T-helper 1 cell treated with Interleukin-12 subunit alpha and Interleukin-12 subunit beta and Interleukin-4 antibody, amounts not matched to agents 30 μg/mL and 1 μg/mL, for 36 hours (primary cell): ENCODE results near the gene CMAS.
A peak's percentile ranks its signal among the peaks of the same experiment; 100 is the strongest.
"Not testable (repeated sequence)": the region's sequence is repeated elsewhere in the genome, so short reads cannot be mapped to it uniquely, and the experiment has no call there.

Source experiments
- H3K27ac Mint-ChIP-seq: one replicate; pipeline ENCODE4 v1.8.0; 2021; ENCODE audit warnings: mild to moderate bottlenecking, mixed read lengths
- H3K27me3 Mint-ChIP-seq: one replicate; pipeline ENCODE4 v1.8.0; 2021; ENCODE audit warnings: low read depth, mixed read lengths
- H3K36me3 Mint-ChIP-seq: one replicate; pipeline ENCODE4 v1.8.0; 2021; ENCODE audit warnings: low read depth, mixed read lengths
- H3K4me1 Mint-ChIP-seq: one replicate; pipeline ENCODE4 v1.8.0; 2021; ENCODE audit warnings: low read depth, mixed read lengths
- H3K4me3 Mint-ChIP-seq: one replicate; pipeline ENCODE4 v1.8.0; 2021; ENCODE audit warnings: mild to moderate bottlenecking, moderate library complexity, mixed read lengths
- H3K9me3 Mint-ChIP-seq: one replicate; pipeline ENCODE4 v1.8.0; 2021; ENCODE audit warnings: mixed read lengths

The CMAS gene

DNA sequence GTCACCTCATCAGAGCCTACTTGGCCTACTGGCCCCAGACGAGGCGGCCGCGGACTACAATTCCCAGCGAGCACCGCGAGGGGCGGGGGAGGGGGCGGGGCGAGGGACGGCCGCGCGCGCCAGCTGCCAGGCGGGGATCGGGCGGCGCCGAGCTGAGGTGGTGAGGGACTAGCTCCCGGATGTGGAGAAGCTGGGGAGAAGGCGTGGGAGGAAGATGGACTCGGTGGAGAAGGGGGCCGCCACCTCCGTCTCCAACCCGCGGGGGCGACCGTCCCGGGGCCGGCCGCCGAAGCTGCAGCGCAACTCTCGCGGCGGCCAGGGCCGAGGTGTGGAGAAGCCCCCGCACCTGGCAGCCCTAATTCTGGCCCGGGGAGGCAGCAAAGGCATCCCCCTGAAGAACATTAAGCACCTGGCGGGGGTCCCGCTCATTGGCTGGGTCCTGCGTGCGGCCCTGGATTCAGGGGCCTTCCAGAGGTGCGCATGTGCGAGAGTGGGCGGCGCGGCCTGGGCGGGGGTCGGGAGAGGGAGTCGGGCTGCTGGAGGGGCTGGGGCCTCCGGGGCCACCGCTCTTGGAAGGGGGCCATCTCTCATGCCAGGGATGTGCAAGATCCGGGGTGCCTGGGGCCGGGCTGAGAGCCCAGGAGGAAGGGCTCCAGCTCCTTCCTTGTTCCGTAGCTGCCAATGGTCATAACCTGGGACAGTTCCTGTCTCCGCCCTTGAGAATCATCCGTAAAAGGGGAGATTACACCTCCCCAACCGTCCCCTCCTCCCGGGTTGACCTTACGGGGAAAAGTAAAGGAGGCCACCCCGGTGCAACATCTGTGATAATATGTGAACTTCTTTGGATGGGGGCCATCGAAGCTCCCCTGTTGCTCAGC lies at the start of gene CMAS:
Gene CMAS (plus strand): TSS at position 129 of the 878 bp plus-strand sequence. CDS start 86 bp downstream, at position 215.
- Mint-ChIP-seq H3K27me3 (no peaks in the 10 kb centered on the region), H3K27ac (peak within 1 kb of the TSS; percentile 85), H3K9me3 (no peaks in the 10 kb centered on the region), H3K4me3 (peak within 1 kb of the TSS; percentile 97), H3K36me3 (peaks cover 10% of the 10 kb centered on the region), H3K4me1 (peaks cover 38% of the 10 kb centered on the region)

DNA sequence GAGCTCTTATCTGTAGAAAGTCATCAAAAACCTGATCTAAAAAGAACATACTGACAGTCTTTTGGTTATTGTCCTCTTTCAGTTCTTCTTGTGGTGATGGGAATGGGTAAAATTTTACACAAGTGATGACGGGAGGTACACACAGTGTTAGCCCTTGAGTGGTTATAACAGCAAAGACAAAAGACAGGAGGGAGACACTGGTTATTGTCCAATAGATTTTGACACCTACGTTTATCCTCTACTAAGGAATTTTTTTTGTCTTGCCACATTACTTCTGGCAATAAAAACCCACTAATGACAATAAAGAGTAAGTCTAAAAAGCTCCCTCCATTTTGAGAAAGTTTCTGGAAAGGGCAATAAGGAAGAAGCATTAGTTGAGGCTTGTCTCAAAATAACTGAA lies 47.7 kb upstream of the CMAS start:
- no peak overlapping the region for H3K4me3 Mint-ChIP-seq
- H3K36me3 Mint-ChIP-seq, result no peaks in the 10 kb centered on the region
- H3K4me1 Mint-ChIP-seq, result peaks cover under 1% of the 10 kb centered on the region
- H3K27ac Mint-ChIP-seq, result no peak overlapping the region
- no peaks in the 10 kb centered on the region for H3K9me3 Mint-ChIP-seq
- no peaks in the 10 kb centered on the region for H3K27me3 Mint-ChIP-seq

DNA sequence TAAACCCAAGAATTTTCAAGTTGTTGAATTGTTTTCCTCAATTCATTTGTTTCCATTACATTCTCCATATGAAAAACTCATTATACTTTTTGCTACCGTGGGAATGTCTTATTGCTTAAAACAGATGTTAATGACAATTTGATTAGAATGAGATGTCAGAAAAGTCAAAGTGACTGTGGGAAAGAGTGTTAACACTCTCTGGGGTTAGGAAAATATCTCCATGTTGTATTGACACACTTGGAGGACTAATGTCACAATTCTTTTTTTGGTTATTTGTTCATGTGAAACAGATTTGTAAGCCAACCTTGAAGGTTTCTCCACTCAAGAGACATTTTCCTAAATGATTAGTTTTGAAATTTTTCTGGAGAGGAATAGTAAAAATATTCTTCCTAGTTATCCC lies 47.2 kb upstream of the CMAS start:
- Mint-ChIP-seq H3K27me3 (no peaks in the 10 kb centered on the region), H3K9me3 (no peaks in the 10 kb centered on the region), H3K4me1 (no peaks in the 10 kb centered on the region), H3K27ac (no peak overlapping the region), H3K36me3 (no peaks in the 10 kb centered on the region), H3K4me3 (no peak overlapping the region)

DNA sequence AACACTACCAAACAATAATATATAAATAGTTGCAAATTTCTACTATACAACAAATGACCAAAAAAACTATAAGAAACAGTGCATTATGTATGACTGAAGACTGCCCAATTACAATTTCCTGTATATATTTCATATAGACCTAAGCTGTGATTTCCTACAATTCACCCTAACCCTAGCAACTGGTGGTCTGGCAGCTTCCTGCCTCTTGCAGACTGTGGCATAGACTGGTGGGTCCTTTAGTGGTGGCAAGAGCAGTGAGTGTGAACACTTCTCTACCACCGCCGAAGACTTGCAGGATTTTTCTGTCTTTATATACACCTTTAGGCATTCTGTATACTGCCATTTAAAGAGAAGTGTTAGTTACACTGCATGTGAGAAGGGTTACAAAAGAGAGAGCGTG lies 43.6 kb upstream of the CMAS start:
- Mint-ChIP-seq H3K9me3 (no peaks in the 10 kb centered on the region), H3K27me3 (no peaks in the 10 kb centered on the region), H3K4me3 (no peak overlapping the region), H3K4me1 (no peaks in the 10 kb centered on the region), H3K36me3 (no peaks in the 10 kb centered on the region), H3K27ac (no peak overlapping the region)

DNA sequence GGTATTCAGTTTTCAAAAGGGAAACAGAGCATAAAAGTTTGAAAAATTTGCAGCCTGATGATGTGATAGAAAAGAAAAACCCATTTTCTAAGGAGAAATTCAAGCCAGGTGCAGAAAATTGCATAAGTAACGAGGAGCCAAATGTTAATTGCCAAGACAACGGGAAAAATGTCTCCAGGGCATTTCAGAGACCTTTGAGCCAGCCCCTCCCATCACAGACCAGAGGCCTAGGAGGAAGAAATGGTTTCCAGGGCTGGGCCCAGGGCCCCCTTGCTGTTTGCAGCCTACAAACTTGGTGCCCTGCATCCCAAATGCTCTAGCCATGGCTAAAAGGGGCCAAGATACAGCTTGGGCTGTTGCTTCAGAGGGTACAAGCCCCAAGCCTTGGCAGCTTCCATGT lies 38.2 kb upstream of the CMAS start:
- H3K27me3 Mint-ChIP-seq, H3K36me3 Mint-ChIP-seq, H3K9me3 Mint-ChIP-seq, H3K4me1 Mint-ChIP-seq, H3K4me3 Mint-ChIP-seq, H3K27ac Mint-ChIP-seq: not testable (repeated sequence)

DNA sequence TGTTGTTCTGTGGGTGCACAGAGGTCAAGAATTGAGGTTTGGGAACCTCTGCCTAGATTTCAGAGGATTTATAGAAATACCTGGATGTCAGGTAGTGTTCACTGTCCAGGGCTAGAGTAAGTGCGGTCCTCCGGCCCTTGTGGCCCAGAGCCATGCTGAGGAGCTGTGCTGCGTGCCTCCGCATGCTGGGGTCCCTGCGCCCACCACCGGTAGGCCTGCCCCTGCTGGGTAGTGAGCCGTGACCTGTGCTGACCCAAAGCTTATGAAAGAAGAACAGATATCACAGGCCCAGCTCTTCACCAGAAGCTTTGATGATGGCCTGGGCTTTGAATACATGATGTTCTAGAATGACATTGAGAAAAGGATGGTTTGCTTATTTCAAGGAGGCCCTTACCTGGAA lies 37.8 kb upstream of the CMAS start:
- H3K36me3 Mint-ChIP-seq, result no peaks in the 10 kb centered on the region
- H3K9me3 Mint-ChIP-seq, result peaks cover 3% of the 10 kb centered on the region
- no peak overlapping the region for H3K4me3 Mint-ChIP-seq
- no peaks in the 10 kb centered on the region for H3K4me1 Mint-ChIP-seq
- H3K27me3 Mint-ChIP-seq, result no peaks in the 10 kb centered on the region
- no peak overlapping the region for H3K27ac Mint-ChIP-seq

DNA sequence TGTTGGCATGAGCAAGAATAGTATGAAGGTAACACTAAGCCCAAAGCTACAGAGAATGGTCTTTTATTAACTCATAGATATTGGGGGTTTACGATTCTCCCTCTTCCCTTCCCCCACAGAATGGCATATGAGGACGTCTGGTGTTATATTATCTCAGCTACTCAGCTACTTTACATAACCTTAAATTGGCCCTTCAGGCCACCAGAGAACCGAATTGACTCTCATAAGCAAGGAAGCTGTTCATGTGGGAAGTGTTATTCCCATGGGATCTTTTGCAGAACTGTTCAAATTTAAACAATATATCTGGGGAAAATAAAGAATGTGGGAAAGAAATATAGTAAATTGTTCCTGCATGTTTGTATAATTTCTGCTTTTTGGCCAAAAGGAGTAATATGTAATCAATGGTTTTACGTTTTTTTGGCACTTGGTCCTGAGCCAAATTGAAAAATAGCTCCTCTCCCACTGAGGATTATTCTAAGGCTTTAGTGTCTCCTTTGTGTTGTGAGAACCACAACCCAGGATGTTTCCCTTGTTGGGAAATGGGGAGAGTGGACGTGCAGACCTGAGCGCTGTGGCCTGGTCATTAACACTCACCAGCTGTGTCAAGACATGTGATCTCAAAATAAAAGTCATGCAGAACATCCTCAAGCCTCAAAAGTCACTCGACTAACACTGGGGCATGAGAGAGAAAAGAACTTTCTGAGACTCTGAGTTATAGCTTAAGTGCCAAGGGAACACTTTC lies 31.8 kb upstream of the CMAS start:
- Mint-ChIP-seq H3K4me1 (no peaks in the 10 kb centered on the region), H3K27me3 (peaks cover 9% of the 10 kb centered on the region), H3K9me3 (peaks cover 3% of the 10 kb centered on the region)

DNA sequence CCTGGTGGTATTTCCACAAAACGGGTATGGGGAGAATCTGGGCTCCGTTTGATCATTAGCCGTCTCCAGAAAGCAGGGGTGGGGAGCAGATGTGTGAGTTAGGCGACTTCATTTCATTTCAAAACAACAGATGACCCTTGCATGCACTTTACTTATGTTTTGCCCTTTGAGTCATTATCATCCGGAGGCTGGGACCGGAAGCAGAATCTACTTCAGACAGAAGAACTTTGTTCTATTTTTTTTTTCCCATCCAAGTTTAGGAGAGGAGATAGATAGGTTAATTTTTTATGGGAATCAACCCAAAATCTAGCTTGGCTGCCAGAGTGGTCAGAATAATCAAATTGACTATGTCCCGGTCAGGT lies 31.3 kb upstream of the CMAS start:
- Mint-ChIP-seq H3K9me3 (peaks cover 3% of the 10 kb centered on the region), H3K36me3 (no peaks in the 10 kb centered on the region), H3K27me3 (peaks cover 9% of the 10 kb centered on the region), H3K4me3 (no peak overlapping the region), H3K27ac (no peak overlapping the region), H3K4me1 (no peaks in the 10 kb centered on the region)

More for the DNA sequence above, 31.8 kb upstream of the CMAS start:
- H3K36me3 Mint-ChIP-seq, result no peaks in the 10 kb centered on the region
- H3K4me3 Mint-ChIP-seq, result no peak overlapping the region
- no peak overlapping the region for H3K27ac Mint-ChIP-seq

DNA sequence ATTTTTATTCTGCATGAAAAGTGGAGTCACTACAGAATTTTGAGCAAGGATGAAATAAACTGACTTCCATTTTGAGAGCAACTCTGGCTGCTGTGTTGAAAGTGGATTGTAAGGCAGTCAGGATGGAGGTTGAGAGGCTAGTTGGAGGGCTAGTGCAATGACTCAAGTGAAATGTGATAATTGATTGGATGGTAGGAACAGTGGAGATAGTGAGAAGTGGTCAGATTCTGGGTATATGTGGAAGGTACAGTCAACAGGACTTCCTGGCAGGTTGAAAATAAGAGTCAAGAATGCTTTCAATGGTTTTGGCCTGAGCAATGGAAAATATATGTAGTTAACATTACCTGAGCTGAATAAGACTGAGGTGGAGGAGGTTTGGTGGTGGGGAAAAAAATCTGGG lies 29.0 kb upstream of the CMAS start:
- Mint-ChIP-seq H3K4me3 (no peak overlapping the region), H3K27ac (no peak overlapping the region), H3K36me3 (no peaks in the 10 kb centered on the region), H3K9me3 (no peaks in the 10 kb centered on the region), H3K4me1 (no peaks in the 10 kb centered on the region), H3K27me3 (peaks cover 9% of the 10 kb centered on the region)

DNA sequence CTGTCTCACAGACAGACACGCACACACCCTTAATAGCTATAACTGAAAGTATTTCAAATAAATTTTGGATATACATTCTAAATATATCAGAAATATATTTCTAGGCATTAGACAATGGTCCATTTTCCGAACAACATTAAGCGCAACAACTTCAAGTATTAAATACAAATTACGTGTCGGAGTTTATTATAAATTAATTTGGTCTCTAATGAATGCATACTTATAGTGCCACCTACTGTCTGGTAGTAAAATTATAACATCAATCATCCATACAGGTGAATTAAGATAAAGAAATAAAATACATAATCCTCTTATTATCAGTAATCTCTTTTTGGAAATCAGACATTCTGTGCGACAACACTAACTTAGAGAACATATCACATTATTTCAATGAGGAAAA lies 27.2 kb upstream of the CMAS start:
- H3K27ac Mint-ChIP-seq, result no peak overlapping the region
- H3K4me1 Mint-ChIP-seq, result no peaks in the 10 kb centered on the region
- peaks cover 9% of the 10 kb centered on the region for H3K9me3 Mint-ChIP-seq
- H3K36me3 Mint-ChIP-seq, result no peaks in the 10 kb centered on the region
- H3K4me3 Mint-ChIP-seq, result no peak overlapping the region
- H3K27me3 Mint-ChIP-seq, result peaks cover 3% of the 10 kb centered on the region

DNA sequence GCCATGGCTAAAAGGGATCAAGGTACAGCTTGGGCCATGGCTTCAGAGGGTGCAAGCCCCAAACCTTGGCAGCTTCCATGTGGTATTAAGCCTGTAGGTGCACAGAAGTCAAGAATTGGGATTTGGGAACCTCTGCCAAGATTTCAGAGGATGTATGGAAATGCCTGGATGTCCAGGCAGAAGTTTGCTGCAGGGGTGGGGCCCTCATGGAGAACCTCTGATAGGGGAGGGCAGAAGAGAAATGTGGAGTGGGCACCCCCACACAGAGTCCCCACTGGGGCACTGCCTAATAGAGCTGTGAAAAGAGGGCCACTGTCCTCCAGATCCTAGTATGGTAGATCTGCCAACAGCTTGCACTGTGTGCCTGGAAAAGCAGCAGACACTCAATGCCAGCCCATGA lies 22.5 kb upstream of the CMAS start:
- not testable (repeated sequence) for H3K27ac Mint-ChIP-seq, H3K36me3 Mint-ChIP-seq, H3K27me3 Mint-ChIP-seq, H3K4me1 Mint-ChIP-seq, H3K4me3 Mint-ChIP-seq
- H3K9me3 Mint-ChIP-seq, result peaks cover 12% of the 10 kb centered on the region

DNA sequence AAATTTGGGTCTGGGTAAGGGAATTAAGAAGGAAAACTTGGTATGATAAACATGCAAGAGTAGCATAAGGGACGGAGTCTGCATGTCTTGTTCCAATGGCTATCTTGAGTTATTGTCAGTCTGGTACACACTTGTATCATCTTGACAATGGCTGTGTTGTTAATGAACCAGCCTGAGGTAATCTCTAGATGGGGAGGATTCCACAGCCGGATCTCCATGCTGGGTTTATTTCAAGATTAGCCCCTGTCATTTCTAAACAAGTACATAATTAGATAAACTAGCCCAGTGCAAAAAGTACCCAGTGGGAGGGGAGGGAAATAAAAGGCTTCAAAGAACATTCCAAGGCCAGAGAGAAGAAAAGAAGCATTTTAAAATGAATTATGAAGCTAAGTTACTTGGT lies 16.5 kb upstream of the CMAS start:
- H3K4me3 Mint-ChIP-seq, result no peak overlapping the region
- H3K36me3 Mint-ChIP-seq, result no peaks in the 10 kb centered on the region
- no peaks in the 10 kb centered on the region for H3K9me3 Mint-ChIP-seq
- no peak overlapping the region for H3K27ac Mint-ChIP-seq
- H3K27me3 Mint-ChIP-seq, result peaks cover 9% of the 10 kb centered on the region
- H3K4me1 Mint-ChIP-seq, result no peaks in the 10 kb centered on the region

DNA sequence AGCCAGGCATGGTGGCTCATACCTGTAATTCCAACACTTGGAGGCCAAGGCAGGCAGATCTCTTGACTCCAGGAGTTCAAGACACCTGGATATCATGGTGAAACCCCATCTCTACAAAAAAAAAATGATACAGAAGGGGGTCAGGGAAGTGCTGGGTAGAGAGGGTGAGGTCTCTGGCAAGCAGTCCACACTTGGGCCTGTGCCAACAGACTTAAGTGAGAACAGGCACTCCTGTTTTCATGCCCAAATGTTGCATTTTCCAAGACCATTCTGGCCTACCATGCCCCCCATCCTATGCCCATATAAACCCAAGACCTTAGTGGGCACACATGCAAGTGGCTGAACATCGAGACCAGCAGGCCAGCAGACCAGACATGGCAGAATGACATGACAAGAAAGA lies 16.0 kb upstream of the CMAS start:
- no peaks in the 10 kb centered on the region for H3K4me1 Mint-ChIP-seq
- no peak overlapping the region for H3K4me3 Mint-ChIP-seq
- H3K9me3 Mint-ChIP-seq, result no peaks in the 10 kb centered on the region
- no peaks in the 10 kb centered on the region for H3K36me3 Mint-ChIP-seq
- H3K27me3 Mint-ChIP-seq, result peaks cover 9% of the 10 kb centered on the region
- H3K27ac Mint-ChIP-seq, result no peak overlapping the region

DNA sequence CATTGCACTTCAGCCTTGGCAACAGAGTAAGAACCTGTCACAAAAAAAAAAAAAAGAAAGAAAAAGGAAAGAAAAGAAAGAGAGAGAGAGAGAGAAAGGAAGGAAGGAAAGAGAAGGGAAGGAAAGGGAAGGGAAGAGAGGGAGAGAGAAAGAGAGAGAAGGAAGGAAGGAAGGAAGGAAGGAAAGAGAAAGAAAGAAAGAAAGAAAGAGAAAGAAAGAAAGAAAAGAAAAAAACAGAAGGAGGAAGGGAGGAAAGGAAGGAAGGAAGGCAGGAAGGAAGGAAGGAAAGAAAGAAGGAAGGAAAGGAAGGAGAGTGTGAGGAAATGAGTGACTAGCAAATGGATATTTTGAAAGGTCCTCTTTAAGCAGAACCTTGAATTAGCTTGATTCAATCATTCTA lies 13.3 kb upstream of the CMAS start:
- Mint-ChIP-seq H3K9me3 (no peaks in the 10 kb centered on the region), H3K36me3 (no peaks in the 10 kb centered on the region), H3K27me3 (no peaks in the 10 kb centered on the region), H3K4me3 (no peak overlapping the region), H3K4me1 (no peaks in the 10 kb centered on the region), H3K27ac (no peak overlapping the region)
